ENCODE data around the gene HPSE2.

Gene HPSE2

GRCh38 chr10:98684019-98684899 is 551.4 kb downstream of the HPSE2 start:
- no peak overlapping the region for H3K4me3 ChIP-seq
- DNase-seq (ENCODE audit: low read depth, low spot score), result no peak
- no peaks in the 10 kb centered on the region for H3K36me3 ChIP-seq (ENCODE audit: insufficient read depth, low read length)
- no peak overlapping the region for H3K9ac ChIP-seq (ENCODE audit: insufficient read length)
- no peaks in the 10 kb centered on the region for H3K9me3 ChIP-seq (ENCODE audit: low read depth, low read length)
- H3K27ac ChIP-seq, result no peak overlapping the region
- TF ChIP-seq POLR2AphosphoS5 (IDR thresholded peaks at IDR 0.05; ENCODE audit: borderline replicate concordance, low read depth, low read length) (no peak), EZH2 (IDR thresholded peaks at IDR 0.05) (no peak), FOXP2 (optimal IDR thresholded peaks at IDR 0.05; ENCODE audit: control extremely low read depth, extremely low read length, insufficient read depth) (no peak)

- no peak for TF ChIP-seq EZH2 (IDR thresholded peaks at IDR 0.05)
- no peak for TF ChIP-seq FOXP2 (optimal IDR thresholded peaks at IDR 0.05; ENCODE audit: control extremely low read depth, extremely low read length, insufficient read depth)
- TF ChIP-seq POLR2AphosphoS5 (IDR thresholded peaks at IDR 0.05; ENCODE audit: borderline replicate concordance, low read depth, low read length), result no peak
- Histone ChIP-seq H3K27ac (no peak overlapping the region), H3K9me3 (ENCODE audit: low read depth, low read length) (no peaks in the 10 kb centered on the region), H3K4me3 (no peak overlapping the region), H3K9ac (ENCODE audit: insufficient read length) (no peak overlapping the region), H3K36me3 (ENCODE audit: insufficient read depth, low read length) (no peaks in the 10 kb centered on the region)
- no peak for DNase-seq (ENCODE audit: low read depth, low spot score)
These were observed 558.8 kb downstream of the HPSE2 start for GRCh38 chr10:98676895-98677294.

GRCh38 chr10:98675902-98676301 is 559.8 kb downstream of the HPSE2 start:
- no peak overlapping the region for H3K9ac ChIP-seq (ENCODE audit: insufficient read length)
- H3K36me3 ChIP-seq (ENCODE audit: insufficient read depth, low read length), result no peaks in the 10 kb centered on the region
- H3K4me3 ChIP-seq, result no peak overlapping the region
- TF ChIP-seq EZH2 (IDR thresholded peaks at IDR 0.05), result no peak
- TF ChIP-seq FOXP2 (optimal IDR thresholded peaks at IDR 0.05; ENCODE audit: control extremely low read depth, extremely low read length, insufficient read depth), result no peak
- TF ChIP-seq POLR2AphosphoS5 (IDR thresholded peaks at IDR 0.05; ENCODE audit: borderline replicate concordance, low read depth, low read length), result no peak
- H3K27ac ChIP-seq, result no peak overlapping the region
- no peak for DNase-seq (ENCODE audit: low read depth, low spot score)
- H3K9me3 ChIP-seq (ENCODE audit: low read depth, low read length), result no peaks in the 10 kb centered on the region

- Histone ChIP-seq H3K9me3 (ENCODE audit: low read depth, low read length) (no peaks in the 10 kb centered on the region), H3K27ac (no peak overlapping the region), H3K4me3 (no peak overlapping the region), H3K36me3 (ENCODE audit: insufficient read depth, low read length) (no peaks in the 10 kb centered on the region), H3K9ac (ENCODE audit: insufficient read length) (no peak overlapping the region)
- TF ChIP-seq FOXP2 (optimal IDR thresholded peaks at IDR 0.05; ENCODE audit: control extremely low read depth, extremely low read length, insufficient read depth), result no peak
- no peak for DNase-seq (ENCODE audit: low read depth, low spot score)
These were observed 562.4 kb downstream of the HPSE2 start for GRCh38 chr10:98673171-98673782.

- TF ChIP-seq POLR2AphosphoS5 (IDR thresholded peaks at IDR 0.05; ENCODE audit: borderline replicate concordance, low read depth, low read length), result no peak
- no peak for TF ChIP-seq FOXP2 (optimal IDR thresholded peaks at IDR 0.05; ENCODE audit: control extremely low read depth, extremely low read length, insufficient read depth)
- no peak for TF ChIP-seq EZH2 (IDR thresholded peaks at IDR 0.05)
- no peak overlapping the region for H3K27ac ChIP-seq
- no peak overlapping the region for H3K4me3 ChIP-seq
- no peaks in the 10 kb centered on the region for H3K36me3 ChIP-seq (ENCODE audit: insufficient read depth, low read length)
- no peak overlapping the region for H3K9ac ChIP-seq (ENCODE audit: insufficient read length)
- H3K9me3 ChIP-seq (ENCODE audit: low read depth, low read length), result no peaks in the 10 kb centered on the region
- no peak for DNase-seq (ENCODE audit: low read depth, low spot score)
These were observed 568.6 kb downstream of the HPSE2 start for GRCh38 chr10:98667081-98667480.

- Histone ChIP-seq H3K9ac (ENCODE audit: insufficient read length) (no peak overlapping the region), H3K36me3 (ENCODE audit: insufficient read depth, low read length) (no peaks in the 10 kb centered on the region), H3K9me3 (ENCODE audit: low read depth, low read length) (no peaks in the 10 kb centered on the region), H3K4me3 (no peak overlapping the region), H3K27ac (no peak overlapping the region)
- TF ChIP-seq FOXP2 (optimal IDR thresholded peaks at IDR 0.05; ENCODE audit: control extremely low read depth, extremely low read length, insufficient read depth), result no peak
- no peak for TF ChIP-seq POLR2AphosphoS5 (IDR thresholded peaks at IDR 0.05; ENCODE audit: borderline replicate concordance, low read depth, low read length)
- DNase-seq (ENCODE audit: low read depth, low spot score), result no peak
These were observed 569.4 kb downstream of the HPSE2 start for GRCh38 chr10:98666276-98666675.

- Histone ChIP-seq H3K36me3 (ENCODE audit: insufficient read depth, low read length) (no peaks in the 10 kb centered on the region), H3K9ac (ENCODE audit: insufficient read length) (no peak overlapping the region), H3K4me3 (no peak overlapping the region), H3K27ac (no peak overlapping the region), H3K9me3 (ENCODE audit: low read depth, low read length) (no peaks in the 10 kb centered on the region)
- TF ChIP-seq POLR2AphosphoS5 (IDR thresholded peaks at IDR 0.05; ENCODE audit: borderline replicate concordance, low read depth, low read length) (no peak), EZH2 (IDR thresholded peaks at IDR 0.05) (no peak), FOXP2 (optimal IDR thresholded peaks at IDR 0.05; ENCODE audit: control extremely low read depth, extremely low read length, insufficient read depth) (no peak)
- DNase-seq (ENCODE audit: low read depth, low spot score), result no peak
These were observed 571.2 kb downstream of the HPSE2 start for GRCh38 chr10:98664329-98665042.

GRCh38 chr10:98659951-98660350 is 575.7 kb downstream of the HPSE2 start:
- TF ChIP-seq FOXP2 (optimal IDR thresholded peaks at IDR 0.05; ENCODE audit: control extremely low read depth, extremely low read length, insufficient read depth) (no peak), EZH2 (IDR thresholded peaks at IDR 0.05) (no peak), POLR2AphosphoS5 (IDR thresholded peaks at IDR 0.05; ENCODE audit: borderline replicate concordance, low read depth, low read length) (no peak)
- H3K36me3 ChIP-seq (ENCODE audit: insufficient read depth, low read length), result no peaks in the 10 kb centered on the region

More at GRCh38 chr10:98659951-98660350, 575.7 kb downstream of the HPSE2 start:
- DNase-seq (ENCODE audit: low read depth, low spot score), result no peak
- H3K27ac ChIP-seq, result no peak overlapping the region
- H3K9ac ChIP-seq (ENCODE audit: insufficient read length), result no peak overlapping the region
- H3K4me3 ChIP-seq, result no peak overlapping the region
- no peaks in the 10 kb centered on the region for H3K9me3 ChIP-seq (ENCODE audit: low read depth, low read length)
